Natural killer cell (primary cell): ENCODE results near the gene RAN. TPM values are rescaled to one million over a fixed set of nuclear protein-coding genes. Genes with fewer than 3 reads are reported as not detected.

ENCODE experiments used
- ATAC-seq, 3 donors: fragments of 150-1000 bp in 2 of 3; fragments of 200-7000 bp in 1 of 3; cut with Tn5 transposase; 1 replicate in 1 of 3; 2 replicates in 2 of 3; pipeline ENCODE4 v1.10.0; 2021; ENCODE audit warnings: mild to moderate bottlenecking in 2 of 3, moderate library complexity in 2 of 3
- DNase-seq, 2 donors: peaks; one replicate each; pipeline versions ENCODE4 v3.0.0 to v3.0.0-alpha.2; 2013 to 2021; ENCODE audit warnings: mixed read lengths in 1 of 2
- H3K27ac ChIP-seq: one replicate; pipeline ENCODE4 v1.5.1; 2013; ENCODE audit warnings: mild to moderate bottlenecking, low read length
- H3K27me3 ChIP-seq: one replicate; pipeline ENCODE4 v1.6.1; 2013; ENCODE audit warnings: low read length; ENCODE audit not compliant: control insufficient read depth, insufficient read depth
- H3K36me3 ChIP-seq: one replicate; pipeline ENCODE4 v1.6.1; 2013; ENCODE audit warnings: low read length; ENCODE audit not compliant: control insufficient read depth, insufficient read depth
- H3K4me1 ChIP-seq: one replicate; pipeline ENCODE4 v1.6.1; 2013; ENCODE audit warnings: low read length; ENCODE audit not compliant: control insufficient read depth, insufficient read depth
- H3K4me3 ChIP-seq: one replicate; pipeline ENCODE4 v1.5.1; 2013; ENCODE audit warnings: low read length
- H3K9me3 ChIP-seq: one replicate; pipeline ENCODE4 v1.6.1; 2013; ENCODE audit warnings: low read length; ENCODE audit not compliant: control insufficient read depth, insufficient read depth
- H3K27ac Mint-ChIP-seq, 2 donors: one replicate each; pipeline ENCODE4 v1.8.0; 2022; ENCODE audit warnings: mild to moderate bottlenecking in 2 of 2, mixed read lengths in 2 of 2, moderate library complexity in 1 of 2
- H3K27me3 Mint-ChIP-seq, 2 donors: one replicate each; pipeline ENCODE4 v1.8.0; 2022; ENCODE audit warnings: low read depth in 2 of 2, mixed read lengths in 2 of 2
- H3K36me3 Mint-ChIP-seq: one replicate; pipeline ENCODE4 v1.8.0; 2022; ENCODE audit warnings: mixed read lengths
- H3K4me1 Mint-ChIP-seq, 2 donors: one replicate each; pipeline ENCODE4 v1.8.0; 2022; ENCODE audit warnings: mixed read lengths in 2 of 2
- H3K4me3 Mint-ChIP-seq: one replicate; pipeline ENCODE4 v1.8.0; 2022; ENCODE audit warnings: mild to moderate bottlenecking, moderate library complexity, mixed read lengths
- H3K9me3 Mint-ChIP-seq, 2 donors: one replicate each; pipeline ENCODE4 v1.8.0; 2022; ENCODE audit warnings: mixed read lengths in 2 of 2
- CTCF ChIP-seq: fragments of 200-600 bp; IDR thresholded peaks from one replicate; pipeline ENCODE4 v1.8.0; 2022; ENCODE audit warnings: antibody characterized with exemption
- WGBS: methylation state at CpG from one replicate; pipeline ENCODE4 v1.1.7; 2013; ENCODE audit warnings: missing lambda C conversion rate; ENCODE audit not compliant: insufficient coverage; 5-methylcytosine and 5-hydroxymethylcytosine counted together
- intact Hi-C: fragments of 100-400 bp; cut with micrococcal nuclease; formaldehyde crosslinking; loops from one replicate; pipeline ENCODE4 v1.14.2; 2022
- total RNA-seq, 4 donors: library from RNA; stranded (reverse); fragments of 120-200 nt in 1 of 4; gene quantifications; one replicate each; pipeline versions ENCODE4 v1.2.3 to v1.2.4, GENCODE V29; 2013 to 2022

Gene RAN
- total RNA-seq, 3 donors from 2014 or later (not counting 1 experiment from before 2014, with no cell fraction given): 244 to 264 (median 247) TPM

GRCh38 chr12:130863298-130863697 lies 8.6 kb upstream of the RAN start:
- no peaks in the 10 kb centered on the region for H3K9me3 ChIP-seq
- Mint-ChIP-seq H3K27me3 (peaks cover 0 to 7% of the 10 kb centered on the region in 2 donors), H3K4me1 (no peaks in the 10 kb centered on the region), H3K4me3 (no peak overlapping the region), H3K9me3 (peaks cover 0 to 4% of the 10 kb centered on the region in 2 donors), H3K27ac (no peak overlapping the region), H3K36me3 (no peaks in the 10 kb centered on the region)
- H3K27ac ChIP-seq: no peak overlapping the region
- no peak for TF ChIP-seq CTCF
- 88% methylated on average over 5 of the region's 5 CpGs for WGBS
- H3K4me3 ChIP-seq: no peak overlapping the region
- ATAC-seq (no peak), DNase-seq (no peak)
- intact Hi-C loops: no loop called here
- no peaks in the 10 kb centered on the region for H3K27me3 ChIP-seq
- H3K36me3 ChIP-seq: no peaks in the 10 kb centered on the region
- H3K4me1 ChIP-seq: no peaks in the 10 kb centered on the region

DNA sequence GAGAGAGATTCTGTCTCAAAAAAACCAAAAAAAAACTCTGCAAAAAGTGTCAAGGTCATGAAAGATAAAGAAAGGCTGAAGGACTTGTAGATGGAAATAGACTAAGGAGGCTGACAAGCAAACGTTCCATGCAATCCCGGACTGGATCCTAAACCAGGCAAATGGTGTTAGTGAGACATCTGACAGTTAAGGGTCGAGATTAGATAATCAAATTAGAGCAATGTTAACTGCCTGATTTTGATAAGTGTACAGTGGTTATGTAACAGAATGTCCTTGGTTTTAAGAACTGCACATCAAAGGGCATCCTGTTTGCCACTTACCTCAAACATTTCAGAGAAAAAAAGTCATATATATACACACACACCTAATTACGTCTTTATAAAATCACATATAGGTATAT lies 3.5 kb upstream of the RAN start:
- H3K9me3 Mint-ChIP-seq: no peaks in the 10 kb centered on the region
- Histone ChIP-seq H3K27me3 (no peaks in the 10 kb centered on the region), H3K36me3 (peaks cover 5% of the 10 kb centered on the region), H3K4me3 (no peak overlapping the region), H3K4me1 (peaks cover 17% of the 10 kb centered on the region), H3K9me3 (no peaks in the 10 kb centered on the region), H3K27ac (no peak overlapping the region)
- intact Hi-C loops: no loop called here
- peaks cover 0 to 2% of the 10 kb centered on the region in 2 donors for H3K27me3 Mint-ChIP-seq
- TF ChIP-seq CTCF: no peak
- ATAC-seq (no peak), DNase-seq (peak in 1 of 2 donors; percentile 67)
- peaks cover 17 to 19% of the 10 kb centered on the region in 2 donors for H3K4me1 Mint-ChIP-seq
- H3K27ac Mint-ChIP-seq: no peak overlapping the region
- H3K36me3 Mint-ChIP-seq: no peaks in the 10 kb centered on the region
- H3K4me3 Mint-ChIP-seq: no peak overlapping the region
- 75% methylated on average over 3 of the region's 4 CpGs for WGBS

DNA sequence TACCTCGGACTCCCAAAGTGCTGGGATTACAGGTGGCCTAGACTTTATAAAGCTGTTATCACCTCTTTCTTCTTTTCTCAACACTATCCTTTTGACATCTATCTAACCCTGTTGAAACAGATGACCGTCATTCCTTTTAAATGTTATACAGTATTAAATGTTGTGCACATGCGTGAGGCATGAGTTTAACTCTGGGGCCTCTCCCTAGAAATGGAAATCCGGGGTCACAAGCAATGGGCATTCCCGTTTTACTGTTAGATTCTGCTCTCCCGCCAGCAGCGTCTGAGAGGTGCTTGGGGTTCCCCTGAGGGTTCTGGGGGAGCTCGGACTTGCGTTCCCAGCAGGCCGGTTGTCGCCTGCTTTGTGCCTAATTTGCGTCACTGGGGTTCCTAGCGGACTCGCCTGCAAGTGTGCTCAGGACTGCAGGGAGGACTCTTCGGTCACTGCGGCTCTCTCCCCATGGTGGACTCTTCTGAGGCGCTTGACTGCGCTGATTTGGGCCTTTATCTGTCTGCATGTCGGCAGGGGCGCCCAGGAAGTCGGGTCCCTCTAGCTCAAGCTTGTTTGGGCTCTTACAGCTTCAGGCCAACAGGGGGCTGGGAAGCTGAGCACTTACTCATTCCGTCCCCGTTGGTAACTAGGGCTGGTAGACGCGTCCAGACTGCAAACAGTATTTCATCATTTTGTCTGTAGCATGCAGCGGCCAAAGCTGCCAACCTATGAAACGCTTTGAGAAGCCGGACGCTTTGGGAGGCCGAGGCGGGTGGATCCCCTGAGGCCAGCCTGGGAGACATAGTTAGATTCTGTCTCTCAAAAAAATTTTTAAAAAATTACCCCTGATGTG lies 1.2 kb upstream of the RAN start:
- Mint-ChIP-seq H3K36me3 (peaks cover 14% of the 10 kb centered on the region), H3K27me3 (peaks cover 0 to 2% of the 10 kb centered on the region in 2 donors), H3K27ac (peak overlapping the region; percentile 76 to 85), H3K9me3 (no peaks in the 10 kb centered on the region), H3K4me1 (peaks cover 21 to 29% of the 10 kb centered on the region in 2 donors), H3K4me3 (peak overlapping the region; percentile 82)
- intact Hi-C loops: loop anchor here (2.0 kb wide), 1 partner anchor 32 kb away; the partner anchor contains the start of gene STX2
- WGBS: 61% methylated on average over 31 of the region's 31 CpGs
- Histone ChIP-seq H3K27ac (peak overlapping the region; percentile 78), H3K27me3 (no peaks in the 10 kb centered on the region), H3K4me1 (peaks cover 17% of the 10 kb centered on the region), H3K36me3 (peaks cover 26% of the 10 kb centered on the region), H3K4me3 (peak overlapping the region; percentile 73), H3K9me3 (no peaks in the 10 kb centered on the region)
- ATAC-seq (peak; percentile 48 to 57 (median 53)), DNase-seq (peak; percentile 45 to 85)
- peak; percentile 46 for TF ChIP-seq CTCF
